GM10248 (cell line): Measurements from ENCODE around the gene HTT.

Source experiments
- CTCF ChIA-PET: fragments of 300-600 bp; sonication (Branson Sonifier 250); formaldehyde crosslinking; extraction: SDS; loops from one replicate; lab custom pipeline; 2021; ENCODE audit warnings: antibody characterized with exemption; lab: Yijun Ruan, JAX
- POLR2A ChIA-PET: fragments of 350-650 bp; sonication (Branson Sonifier 250); formaldehyde crosslinking; extraction: SDS; loops from one replicate; lab custom pipeline; 2020; ENCODE audit warnings: antibody characterized with exemption; lab: Yijun Ruan, JAX
- DNase-seq: peaks from one replicate; pipeline ENCODE4 v3.0.0; 2012; ENCODE audit errors: extremely low spot score
- TF ChIP-seq, protein P1 (sequence below): IDR thresholded peaks from 2 replicates; pipeline ENCODE4 v1.5.1; 2012; ENCODE audit warnings: mild to moderate bottlenecking, low read depth; ENCODE audit errors: extremely low read depth, missing control alignments, control extremely low read depth

Gene HTT

DNA sequence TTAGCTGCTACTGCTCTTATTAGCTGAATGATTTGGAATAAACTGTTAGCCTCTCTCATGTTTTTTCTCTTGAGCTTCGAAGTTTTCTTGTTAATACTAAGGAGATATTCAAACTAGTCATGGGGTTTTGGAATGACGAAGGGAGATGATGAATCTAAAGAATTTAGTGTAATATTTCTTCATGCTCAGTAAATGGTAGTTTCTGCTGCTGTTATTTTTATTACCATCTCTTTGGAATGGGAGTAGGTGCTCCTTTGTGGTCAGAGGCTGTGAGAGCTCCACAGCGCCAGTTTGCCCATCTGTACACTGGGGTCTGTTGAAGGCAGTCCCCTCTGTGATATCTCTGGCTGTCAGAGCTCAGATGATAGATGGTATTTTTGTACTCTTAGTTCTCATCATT, 33.7 kb downstream of the HTT start:
- ChIA-PET CTCF (interaction anchor here (0.6 to 2.6 kb wide), 15 partner anchors 8 to 372 kb away, joined by 3 to 27 read pairs (median 5); no protein-coding TSS in a partner anchor), POLR2A (no interaction called here)
- TF ChIP-seq, protein P1, sequence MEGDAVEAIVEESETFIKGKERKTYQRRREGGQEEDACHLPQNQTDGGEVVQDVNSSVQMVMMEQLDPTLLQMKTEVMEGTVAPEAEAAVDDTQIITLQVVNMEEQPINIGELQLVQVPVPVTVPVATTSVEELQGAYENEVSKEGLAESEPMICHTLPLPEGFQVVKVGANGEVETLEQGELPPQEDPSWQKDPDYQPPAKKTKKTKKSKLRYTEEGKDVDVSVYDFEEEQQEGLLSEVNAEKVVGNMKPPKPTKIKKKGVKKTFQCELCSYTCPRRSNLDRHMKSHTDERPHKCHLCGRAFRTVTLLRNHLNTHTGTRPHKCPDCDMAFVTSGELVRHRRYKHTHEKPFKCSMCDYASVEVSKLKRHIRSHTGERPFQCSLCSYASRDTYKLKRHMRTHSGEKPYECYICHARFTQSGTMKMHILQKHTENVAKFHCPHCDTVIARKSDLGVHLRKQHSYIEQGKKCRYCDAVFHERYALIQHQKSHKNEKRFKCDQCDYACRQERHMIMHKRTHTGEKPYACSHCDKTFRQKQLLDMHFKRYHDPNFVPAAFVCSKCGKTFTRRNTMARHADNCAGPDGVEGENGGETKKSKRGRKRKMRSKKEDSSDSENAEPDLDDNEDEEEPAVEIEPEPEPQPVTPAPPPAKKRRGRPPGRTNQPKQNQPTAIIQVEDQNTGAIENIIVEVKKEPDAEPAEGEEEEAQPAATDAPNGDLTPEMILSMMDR: no peak
- no peak for DNase-seq

DNA sequence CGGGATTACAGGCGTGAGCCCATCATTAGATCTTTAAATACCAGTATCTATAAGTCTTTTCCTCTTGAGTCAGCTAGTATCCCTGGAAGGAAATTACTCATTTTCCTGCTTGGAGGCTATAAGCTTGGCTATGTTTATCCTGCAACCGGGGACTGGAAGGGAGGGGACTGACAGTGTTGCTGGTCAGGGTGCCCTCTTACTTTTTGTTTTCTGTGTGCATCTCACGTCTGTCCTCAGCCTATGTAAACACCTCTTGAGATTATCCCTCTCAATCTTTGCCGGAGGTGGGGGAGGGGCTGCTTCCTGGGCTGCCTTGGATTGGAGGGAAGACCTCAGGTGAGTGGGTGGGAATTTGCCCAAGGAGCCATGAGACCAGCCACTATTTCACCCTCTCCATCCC, 37.0 kb downstream of the HTT start:
- TF ChIP-seq, protein P1: no peak
- no peak for DNase-seq
- POLR2A ChIA-PET: no interaction called here
- CTCF ChIA-PET: interaction anchor here (1.0 to 1.7 kb wide), 6 partner anchors 9 to 369 kb away, joined by 3 to 5 read pairs (median 4); no protein-coding TSS in a partner anchor

DNA sequence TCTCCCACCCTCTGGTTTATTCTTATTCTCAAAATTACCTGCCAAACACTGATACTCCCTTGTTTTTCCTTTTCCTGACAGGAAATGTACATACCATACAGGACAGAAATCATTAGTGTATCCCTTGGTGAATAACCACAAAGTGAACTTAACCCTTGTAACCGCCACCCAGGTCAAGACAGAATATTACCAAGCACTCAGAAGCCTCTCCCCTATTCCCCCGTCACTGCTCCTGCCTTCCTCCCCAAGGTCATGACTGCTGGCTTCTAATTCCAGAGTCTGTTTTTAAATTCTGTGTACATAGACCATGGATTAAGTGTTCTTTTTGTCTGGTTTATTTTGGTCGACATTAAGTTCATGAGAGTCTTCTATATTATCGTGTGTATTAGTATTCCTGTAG, 37.7 kb downstream of the HTT start:
- CTCF ChIA-PET: interaction anchor here (1.0 to 1.7 kb wide), 7 partner anchors 9 to 368 kb away, joined by 3 to 5 read pairs (median 3); no protein-coding TSS in a partner anchor
- POLR2A ChIA-PET: no interaction called here

DNA sequence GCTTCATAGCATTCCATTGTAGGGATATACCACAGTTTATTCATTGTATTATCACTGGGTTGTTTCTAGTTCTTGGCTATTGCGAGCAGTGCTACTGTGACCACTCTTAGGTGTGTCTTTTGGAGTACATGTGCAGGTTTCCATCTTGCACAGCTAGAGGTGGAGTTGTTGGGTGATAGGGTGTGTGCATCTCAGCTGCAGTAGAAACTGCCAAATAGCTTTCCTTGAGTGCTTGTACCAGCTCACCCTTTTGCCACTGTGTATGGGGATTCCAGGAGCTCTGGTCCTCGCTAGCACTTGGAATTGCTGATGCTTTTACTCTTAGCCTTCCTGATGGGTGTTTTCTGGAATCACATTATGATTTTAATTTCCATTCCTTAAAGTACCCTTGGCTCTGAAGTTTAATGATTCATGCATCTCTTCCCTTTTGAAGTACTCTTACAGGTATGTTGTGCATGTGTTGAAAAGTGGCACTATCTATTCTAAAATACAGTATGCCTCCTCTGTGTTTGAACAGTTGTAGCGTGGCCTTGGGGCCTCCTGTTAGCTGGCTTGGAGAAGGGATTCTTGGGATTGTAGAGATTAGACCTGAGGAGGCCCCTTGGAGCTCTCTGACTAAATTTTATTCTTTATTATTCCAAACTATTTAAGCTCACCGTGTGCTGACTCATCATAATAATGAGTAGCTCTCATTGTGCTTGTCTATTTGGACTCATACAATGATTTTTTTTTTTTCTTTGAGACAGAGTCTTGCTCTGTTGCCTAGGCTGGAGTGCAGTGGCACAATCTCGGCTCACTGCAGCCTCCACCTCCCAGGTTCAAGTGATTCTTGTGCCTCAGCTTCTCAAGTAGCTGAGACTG, 38.4 kb downstream of the HTT start:
- no peak for DNase-seq
- TF ChIP-seq, protein P1: no peak
- ChIA-PET POLR2A (no interaction called here), CTCF (interaction anchor here (0.6 to 1.6 kb wide), 6 partner anchors 10 to 331 kb away, joined by 3 to 5 read pairs (median 3); no protein-coding TSS in a partner anchor)

More for the DNA sequence above, 37.7 kb downstream of the HTT start:
- no peak for DNase-seq
- TF ChIP-seq, protein P1: no peak

DNA sequence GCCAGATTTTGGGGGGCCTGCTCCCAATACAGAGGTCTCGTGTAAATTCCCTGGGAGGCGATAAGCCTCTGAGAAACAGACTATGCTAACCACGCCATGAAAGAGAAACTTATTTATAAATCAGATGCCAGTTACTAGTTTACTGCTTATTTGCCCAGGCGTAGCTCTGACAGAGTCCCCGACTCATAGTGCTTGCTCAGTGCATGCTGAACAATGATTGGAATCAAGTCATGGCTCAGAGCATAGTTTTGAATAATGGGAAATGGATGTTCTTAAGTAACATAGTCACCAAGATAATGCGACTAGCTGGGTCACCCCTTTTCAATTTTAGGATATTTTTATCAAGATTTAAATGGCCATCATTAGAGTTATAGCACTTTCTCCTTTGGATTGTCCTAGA, 39.9 kb downstream of the HTT start:
- ChIA-PET CTCF (interaction anchor here (1.0 to 1.5 kb wide), 2 partner anchors 17 to 27 kb away, joined by 3 to 4 read pairs; no protein-coding TSS in a partner anchor), POLR2A (no interaction called here)
- no peak for DNase-seq
- TF ChIP-seq, protein P1: no peak

DNA sequence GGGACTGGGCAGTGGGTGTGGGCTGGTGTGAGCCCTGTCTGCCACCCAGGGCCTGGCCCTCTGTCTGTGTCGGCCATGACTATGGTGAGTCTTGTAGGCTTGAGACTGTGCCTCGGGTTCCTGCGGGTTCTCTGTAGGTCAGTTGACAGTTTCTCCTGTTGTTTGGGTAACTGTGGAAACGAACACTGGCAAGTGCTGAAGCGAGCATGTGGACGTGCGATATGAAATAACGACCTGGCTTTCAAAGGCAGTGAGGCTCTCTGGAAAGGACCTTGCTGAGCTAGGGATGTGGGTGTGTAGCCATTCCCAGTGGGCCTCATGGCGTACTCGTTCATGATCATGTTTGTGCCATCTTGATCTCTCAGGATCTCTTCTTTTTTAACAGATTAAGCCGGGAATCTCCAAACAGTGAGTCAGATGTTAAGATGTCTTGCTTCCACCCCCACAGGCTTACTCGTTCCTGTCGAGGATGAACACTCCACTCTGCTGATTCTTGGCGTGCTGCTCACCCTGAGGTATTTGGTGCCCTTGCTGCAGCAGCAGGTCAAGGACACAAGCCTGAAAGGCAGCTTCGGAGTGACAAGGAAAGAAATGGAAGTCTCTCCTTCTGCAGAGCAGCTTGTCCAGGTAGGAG, 41.3 kb downstream of the HTT start:
- DNase-seq: no peak
- POLR2A ChIA-PET: no interaction called here
- CTCF ChIA-PET: interaction anchor here (1.0 to 1.5 kb wide), 5 partner anchors 7 to 28 kb away, joined by 3 to 7 read pairs (median 4); no protein-coding TSS in a partner anchor
- TF ChIP-seq, protein P1: no peak
